GM12878 (cell line): ENCODE data around the gene LIM2. TPM values are rescaled to one million over a fixed set of nuclear protein-coding genes. Genes with fewer than 3 reads are reported as not detected.
A peak's percentile ranks its signal among the peaks of the same experiment; 100 is the strongest.

ENCODE experiments used
- ATAC-seq: fragments of 200-7000 bp; cut with Tn5 transposase; 3 replicates; pipeline ENCODE4 v1.9.1; 2020; ENCODE audit warnings: mild to moderate bottlenecking, moderate library complexity
- BruUV-seq: library from RNA; stranded (reverse); fragments of 400-500 nt; replicated peaks from 2 replicates; lab custom pipeline; 2021; lab: Mats Ljungman, UMichigan
- CTCF ChIA-PET: fragments of 300-600 bp; sonication (Branson Sonifier 250); formaldehyde crosslinking; extraction: SDS; loops from one replicate; lab custom pipeline; 2021; ENCODE audit warnings: inconsistent platforms; lab: Yijun Ruan, JAX
- POLR2A ChIA-PET: fragments of 350-600 bp; formaldehyde crosslinking; extraction: SDS; loops from one replicate; lab custom pipeline; 2021; ENCODE audit warnings: inconsistent platforms; lab: Charles Lee
- RAD21 ChIA-PET: fragments of 300-600 bp; sonication (Branson Sonifier 250); formaldehyde crosslinking; loops from one replicate; lab custom pipeline; 2023; ENCODE audit warnings: antibody characterized with exemption; ENCODE audit not compliant: unreplicated experiment; lab: Charles Lee
- SMC1A ChIA-PET: fragments of 300-600 bp; sonication (Branson Sonifier 250); formaldehyde crosslinking; loops from one replicate; lab custom pipeline; 2023; ENCODE audit not compliant: unreplicated experiment, uncharacterized antibody; lab: Charles Lee
- DNase-seq: peaks from one replicate; pipeline ENCODE4 v3.0.0-alpha.2; 2011; ENCODE audit warnings: low read depth, low spot score
- FAIRE-seq: peaks from 3 replicates; lab custom pipeline; 2011; peaks lifted over from hg19 to GRCh38; lab: Jason Lieb, UNC
- H2AFZ ChIP-seq: 2 replicates; pipeline ENCODE4 v1.6.0; 2011; ENCODE audit warnings: low read depth, low read length, control low read depth; ENCODE audit not compliant: control insufficient read depth
- H3K27ac ChIP-seq: 2 replicates; pipeline ENCODE4 v1.5.1; 2011; ENCODE audit warnings: control low read depth; ENCODE audit not compliant: control insufficient read depth, insufficient read depth
- H3K27me3 ChIP-seq, 2 experiments: replicated peaks in 1 of 2; 2 replicates each; pipeline versions ENCODE4 v1.6.0 to v1.6.1; 2011; ENCODE audit warnings: low read length in 1 of 2; ENCODE audit not compliant: control insufficient read depth in 2 of 2, insufficient read depth in 2 of 2
- H3K36me3 ChIP-seq, 2 experiments: 2 replicates each; pipeline ENCODE4 v1.5.1; 2011; ENCODE audit warnings: low read length in 1 of 2; ENCODE audit not compliant: control insufficient read depth in 2 of 2, insufficient read depth in 2 of 2
- H3K4me1 ChIP-seq: 2 replicates; pipeline ENCODE4 v1.6.1; 2011; ENCODE audit warnings: mild to moderate bottlenecking, low read length, moderate library complexity, mixed read lengths; ENCODE audit not compliant: control insufficient read depth, insufficient read depth
- H3K4me2 ChIP-seq: 2 replicates; pipeline ENCODE4 v1.6.0; 2011; ENCODE audit warnings: control low read depth; ENCODE audit not compliant: control insufficient read depth, insufficient read depth
- H3K4me3 ChIP-seq: fragments of 200-600 bp; sonication (generic); 2 replicates; pipeline ENCODE4 v1.5.1; 2016
- H3K79me2 ChIP-seq: 2 replicates; pipeline ENCODE4 v1.6.0; 2011; ENCODE audit warnings: low read length; ENCODE audit not compliant: control insufficient read depth, insufficient read depth
- H3K9ac ChIP-seq: 2 replicates; pipeline ENCODE4 v1.8.0; 2011; ENCODE audit warnings: low read length, control low read depth, mixed read lengths; ENCODE audit not compliant: control insufficient read depth, insufficient read depth
- H3K9me3 ChIP-seq: replicated peaks from 3 replicates; pipeline ENCODE4 v1.5.1; 2011; ENCODE audit warnings: mild to moderate bottlenecking, low read length; ENCODE audit not compliant: control insufficient read depth, insufficient read depth
- H4K20me1 ChIP-seq: 2 replicates; pipeline ENCODE4 v1.6.0; 2011; ENCODE audit not compliant: control insufficient read depth, insufficient read depth
- CEBPB ChIP-seq, 2 experiments: fragments of 150-350 bp in 1 of 2; IDR thresholded peaks; 2 replicates each; pipeline ENCODE4 v1.6.1; 2012 to 2014; ENCODE audit warnings: low read depth in 2 of 2, low read length in 2 of 2, borderline replicate concordance in 1 of 2, inconsistent platforms in 1 of 2
- EP300 ChIP-seq, 2 experiments: fragments of 150-350 bp in 1 of 2; IDR thresholded peaks; 2 replicates each; pipeline ENCODE4 v1.6.1; 2011 to 2012; ENCODE audit warnings: low read depth in 2 of 2, low read length in 2 of 2, borderline replicate concordance in 1 of 2, improper control_type of control experiment in 1 of 2, inconsistent platforms in 1 of 2; ENCODE audit not compliant: control insufficient read depth in 1 of 2
- GABPA ChIP-seq: IDR thresholded peaks from 2 replicates; pipeline ENCODE4 v1.6.1; 2014; ENCODE audit warnings: antibody characterized with exemption, low read depth, mild to moderate bottlenecking, inconsistent platforms
- NFYB ChIP-seq: IDR thresholded peaks from 2 replicates; pipeline ENCODE4 v1.6.1; 2011; ENCODE audit warnings: low read depth, mild to moderate bottlenecking, low read length, improper control_type of control experiment, moderate library complexity; ENCODE audit not compliant: insufficient read depth
- SMAD1 ChIP-seq: fragments of 450-650 bp; IDR thresholded peaks from 2 replicates; pipeline ENCODE4 v1.6.1; 2018; ENCODE audit warnings: mild to moderate bottlenecking, low read depth; ENCODE audit not compliant: partially characterized antibody
- ZNF217 ChIP-seq: fragments of 450-650 bp; IDR thresholded peaks from 2 replicates; pipeline ENCODE4 v1.6.1; 2017; ENCODE audit warnings: antibody characterized with exemption, mild to moderate bottlenecking
- WGBS: methylation state at CpG from one replicate; pipeline ENCODE4 v1.1.6; 2016; ENCODE audit warnings: low lambda C conversion rate; ENCODE audit not compliant: insufficient replicate concordance, insufficient coverage; ENCODE audit errors: missing lambda C conversion rate; 5-methylcytosine and 5-hydroxymethylcytosine counted together
- in situ Hi-C: fragments of 300-500 bp; cut with MboI; formaldehyde crosslinking; loops from 9 replicates; pipeline ENCODE4 v1.14.3; 2018; ENCODE audit warnings: mixed read lengths
- intact Hi-C: fragments of 100-400 bp; cut with micrococcal nuclease; formaldehyde crosslinking; loops from one replicate; pipeline ENCODE4 v1.14.2; 2022; ENCODE audit not compliant: unreplicated experiment
- polyA plus RNA-seq, 11 experiments: library from polyadenylated mRNA; depleted of rRNA in 4 of 11; unstranded in 6 of 11; stranded (reverse) in 5 of 11; fragments of >200 nt; fragmentation: Nextera tagmentation in 4 of 11; fragmentation: Illumina TruSeq in 1 of 11; extraction: Ambion mirVana in 4 of 11; extraction: Trizol in 1 of 11; gene quantifications; 1 replicate in 1 of 11; 2 replicates in 10 of 11; pipeline versions ENCODE4 v1.2.1 to v1.2.3, GENCODE V29; 2011 to 2016; ENCODE audit warnings: inconsistent platforms in 2 of 11, missing spikeins in 2 of 11, low read depth in 1 of 11
- total RNA-seq, 4 experiments: library from RNA; depleted of rRNA in 3 of 4; stranded (reverse); fragments of >200 nt in 3 of 4; fragmentation: Illumina TruSeq in 1 of 4; extraction: Trizol in 1 of 4; gene quantifications; 2 replicates each; pipeline versions ENCODE4 v1.2.1 to v1.2.3, GENCODE V29; 2013 to 2021
- TF ChIP-seq, protein P1 (sequence below): fragments of 450-650 bp; IDR thresholded peaks from 2 replicates; pipeline ENCODE4 v1.6.1; 2018; ENCODE audit warnings: mild to moderate bottlenecking, low read depth, moderate library complexity; ENCODE audit not compliant: partially characterized antibody
- TF ChIP-seq, protein P2 (sequence below): IDR thresholded peaks from 2 replicates; pipeline ENCODE4 v1.6.1; 2012; ENCODE audit warnings: low read depth, low read length, improper control_type of control experiment
- TF ChIP-seq, protein P3 (sequence below): fragments of 450-650 bp; IDR thresholded peaks from 2 replicates; pipeline ENCODE4 v1.6.1; 2017; ENCODE audit warnings: mild to moderate bottlenecking, moderate library complexity
- TF ChIP-seq, protein P4 (sequence below): fragments of 450-650 bp; IDR thresholded peaks from 2 replicates; pipeline ENCODE4 v1.6.1; 2017; ENCODE audit warnings: mild to moderate bottlenecking, low read depth, inconsistent platforms; ENCODE audit not compliant: poor library complexity, severe bottlenecking

LIM2 gene
- total and polyA plus RNA-seq, 10 of the 15 experiments (the other 5 are each of a cell fraction or from before 2014, with no cell fraction given), result not detected

DNA sequence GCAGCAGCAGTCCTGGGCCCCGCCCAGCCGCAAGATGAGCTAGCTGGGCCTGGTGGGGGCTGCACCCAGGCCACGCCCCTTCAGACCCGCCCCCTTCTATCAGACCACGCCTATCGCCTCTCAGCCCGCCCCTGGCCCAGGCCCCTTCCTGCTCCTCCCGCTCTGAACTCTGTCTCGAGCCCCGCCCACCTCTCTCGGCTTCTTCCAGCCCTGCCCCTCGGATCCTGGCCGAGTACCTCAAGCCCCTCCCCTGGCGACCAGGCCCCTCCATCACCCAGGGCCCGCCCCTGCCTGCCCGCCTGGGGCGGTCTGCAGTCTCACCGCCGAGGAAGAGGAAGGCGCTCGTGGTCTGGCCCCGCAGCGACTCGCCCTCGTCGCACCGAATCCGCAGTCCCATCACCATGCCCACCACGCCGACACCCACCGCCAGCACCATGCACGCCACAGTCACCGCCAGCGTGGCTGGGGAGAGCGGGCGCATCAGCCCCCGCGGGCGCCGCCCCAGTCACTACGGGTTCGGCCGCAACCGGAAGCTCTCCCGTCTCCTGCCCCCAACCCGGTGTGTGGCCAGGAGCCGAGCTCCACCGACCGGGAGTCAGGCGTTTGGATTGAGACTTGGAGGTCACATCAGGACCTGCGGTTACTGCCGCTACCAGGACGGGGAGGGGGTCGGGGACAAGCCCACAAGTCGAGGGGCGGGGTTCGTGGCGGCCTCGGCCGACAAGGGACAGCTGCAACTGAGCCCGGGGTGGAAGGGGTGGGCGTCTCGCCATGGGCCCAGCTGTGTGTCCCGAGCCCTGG, 20.0 kb downstream of the LIM2 start:
- Histone ChIP-seq H3K9me3 (no peaks in the 10 kb centered on the region), H3K79me2 (peaks cover 18% of the 10 kb centered on the region), H3K36me3 (no peaks in the 10 kb centered on the region), H3K9ac (peak overlapping the region; percentile 80), H3K27ac (peak overlapping the region; percentile 56), H3K4me3 (peak overlapping the region; percentile 82), H2AFZ (peak overlapping the region; percentile 85), H3K4me1 (peaks cover 24% of the 10 kb centered on the region), H3K27me3 (no peaks in the 10 kb centered on the region), H3K4me2 (peak overlapping the region; percentile 89), H4K20me1 (no peaks in the 10 kb centered on the region)
- intact Hi-C loops (loop anchor here (1.0 to 2.0 kb wide), 2 partner anchors 27 to 29 kb away; no protein-coding TSS in a partner anchor), in situ Hi-C loops (loop anchor here (10.0 to 25.0 kb wide), 2 partner anchors 553 to 1030 kb away; partner anchors contain the start of gene KCNC3)
- ChIA-PET RAD21 (interaction anchor here (0.5 to 2.3 kb wide), 7 partner anchors 8 to 49 kb away, joined by 3 to 34 read pairs (median 6); partner anchors contain the start of gene SIGLEC10), SMC1A (interaction anchor here (0.6 to 1.9 kb wide), 5 partner anchors 8 to 50 kb away, joined by 3 to 10 read pairs (median 5); partner anchors contain the start of gene SIGLEC10), POLR2A (interaction anchor here (1.0 to 2.8 kb wide), 9 partner anchors 9 to 74 kb away, joined by 3 to 64 read pairs (median 7); partner anchors contain the start of genes C19orf84 and SIGLEC10), CTCF (interaction anchor here (0.6 to 2.4 kb wide), 8 partner anchors 8 to 73 kb away, joined by 3 to 12 read pairs (median 4); no protein-coding TSS in a partner anchor)
- DNase-seq (peak; percentile 96), ATAC-seq (peak; percentile 88), FAIRE-seq (peak; percentile 95)
- 1% methylated on average over 53 of the region's 64 CpGs for WGBS
- BruUV-seq, result TSS peak; percentile 91
- TF ChIP-seq, protein P1, sequence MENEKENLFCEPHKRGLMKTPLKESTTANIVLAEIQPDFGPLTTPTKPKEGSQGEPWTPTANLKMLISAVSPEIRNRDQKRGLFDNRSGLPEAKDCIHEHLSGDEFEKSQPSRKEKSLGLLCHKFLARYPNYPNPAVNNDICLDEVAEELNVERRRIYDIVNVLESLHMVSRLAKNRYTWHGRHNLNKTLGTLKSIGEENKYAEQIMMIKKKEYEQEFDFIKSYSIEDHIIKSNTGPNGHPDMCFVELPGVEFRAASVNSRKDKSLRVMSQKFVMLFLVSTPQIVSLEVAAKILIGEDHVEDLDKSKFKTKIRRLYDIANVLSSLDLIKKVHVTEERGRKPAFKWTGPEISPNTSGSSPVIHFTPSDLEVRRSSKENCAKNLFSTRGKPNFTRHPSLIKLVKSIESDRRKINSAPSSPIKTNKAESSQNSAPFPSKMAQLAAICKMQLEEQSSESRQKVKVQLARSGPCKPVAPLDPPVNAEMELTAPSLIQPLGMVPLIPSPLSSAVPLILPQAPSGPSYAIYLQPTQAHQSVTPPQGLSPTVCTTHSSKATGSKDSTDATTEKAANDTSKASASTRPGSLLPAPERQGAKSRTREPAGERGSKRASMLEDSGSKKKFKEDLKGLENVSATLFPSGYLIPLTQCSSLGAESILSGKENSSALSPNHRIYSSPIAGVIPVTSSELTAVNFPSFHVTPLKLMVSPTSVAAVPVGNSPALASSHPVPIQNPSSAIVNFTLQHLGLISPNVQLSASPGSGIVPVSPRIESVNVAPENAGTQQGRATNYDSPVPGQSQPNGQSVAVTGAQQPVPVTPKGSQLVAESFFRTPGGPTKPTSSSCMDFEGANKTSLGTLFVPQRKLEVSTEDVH, result no peak
- TF ChIP-seq EP300 (IDR thresholded peaks at IDR 0.05; ENCODE audit: borderline replicate concordance in 1 of 2, control insufficient read depth in 1 of 2, low read depth in 2 of 2, low read length in 2 of 2) (no peak), SMAD1 (no peak), CEBPB (IDR thresholded peaks at IDR 0.05; ENCODE audit: borderline replicate concordance in 1 of 2, low read depth in 2 of 2, low read length in 2 of 2) (no peak), NFYB (peak; percentile 65; the same call in 1 of the 2 replicates), ZNF217 (no peak), GABPA (no peak)
- TF ChIP-seq, protein P2, sequence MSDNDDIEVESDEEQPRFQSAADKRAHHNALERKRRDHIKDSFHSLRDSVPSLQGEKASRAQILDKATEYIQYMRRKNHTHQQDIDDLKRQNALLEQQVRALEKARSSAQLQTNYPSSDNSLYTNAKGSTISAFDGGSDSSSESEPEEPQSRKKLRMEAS, result peak; percentile 20; the same call in 1 of the 2 replicates
- TF ChIP-seq, protein P3, sequence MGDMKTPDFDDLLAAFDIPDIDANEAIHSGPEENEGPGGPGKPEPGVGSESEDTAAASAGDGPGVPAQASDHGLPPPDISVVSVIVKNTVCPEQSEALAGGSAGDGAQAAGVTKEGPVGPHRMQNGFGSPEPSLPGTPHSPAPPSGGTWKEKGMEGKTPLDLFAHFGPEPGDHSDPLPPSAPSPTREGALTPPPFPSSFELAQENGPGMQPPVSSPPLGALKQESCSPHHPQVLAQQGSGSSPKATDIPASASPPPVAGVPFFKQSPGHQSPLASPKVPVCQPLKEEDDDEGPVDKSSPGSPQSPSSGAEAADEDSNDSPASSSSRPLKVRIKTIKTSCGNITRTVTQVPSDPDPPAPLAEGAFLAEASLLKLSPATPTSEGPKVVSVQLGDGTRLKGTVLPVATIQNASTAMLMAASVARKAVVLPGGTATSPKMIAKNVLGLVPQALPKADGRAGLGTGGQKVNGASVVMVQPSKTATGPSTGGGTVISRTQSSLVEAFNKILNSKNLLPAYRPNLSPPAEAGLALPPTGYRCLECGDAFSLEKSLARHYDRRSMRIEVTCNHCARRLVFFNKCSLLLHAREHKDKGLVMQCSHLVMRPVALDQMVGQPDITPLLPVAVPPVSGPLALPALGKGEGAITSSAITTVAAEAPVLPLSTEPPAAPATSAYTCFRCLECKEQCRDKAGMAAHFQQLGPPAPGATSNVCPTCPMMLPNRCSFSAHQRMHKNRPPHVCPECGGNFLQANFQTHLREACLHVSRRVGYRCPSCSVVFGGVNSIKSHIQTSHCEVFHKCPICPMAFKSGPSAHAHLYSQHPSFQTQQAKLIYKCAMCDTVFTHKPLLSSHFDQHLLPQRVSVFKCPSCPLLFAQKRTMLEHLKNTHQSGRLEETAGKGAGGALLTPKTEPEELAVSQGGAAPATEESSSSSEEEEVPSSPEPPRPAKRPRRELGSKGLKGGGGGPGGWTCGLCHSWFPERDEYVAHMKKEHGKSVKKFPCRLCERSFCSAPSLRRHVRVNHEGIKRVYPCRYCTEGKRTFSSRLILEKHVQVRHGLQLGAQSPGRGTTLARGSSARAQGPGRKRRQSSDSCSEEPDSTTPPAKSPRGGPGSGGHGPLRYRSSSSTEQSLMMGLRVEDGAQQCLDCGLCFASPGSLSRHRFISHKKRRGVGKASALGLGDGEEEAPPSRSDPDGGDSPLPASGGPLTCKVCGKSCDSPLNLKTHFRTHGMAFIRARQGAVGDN, result no peak
- TF ChIP-seq, protein P4, sequence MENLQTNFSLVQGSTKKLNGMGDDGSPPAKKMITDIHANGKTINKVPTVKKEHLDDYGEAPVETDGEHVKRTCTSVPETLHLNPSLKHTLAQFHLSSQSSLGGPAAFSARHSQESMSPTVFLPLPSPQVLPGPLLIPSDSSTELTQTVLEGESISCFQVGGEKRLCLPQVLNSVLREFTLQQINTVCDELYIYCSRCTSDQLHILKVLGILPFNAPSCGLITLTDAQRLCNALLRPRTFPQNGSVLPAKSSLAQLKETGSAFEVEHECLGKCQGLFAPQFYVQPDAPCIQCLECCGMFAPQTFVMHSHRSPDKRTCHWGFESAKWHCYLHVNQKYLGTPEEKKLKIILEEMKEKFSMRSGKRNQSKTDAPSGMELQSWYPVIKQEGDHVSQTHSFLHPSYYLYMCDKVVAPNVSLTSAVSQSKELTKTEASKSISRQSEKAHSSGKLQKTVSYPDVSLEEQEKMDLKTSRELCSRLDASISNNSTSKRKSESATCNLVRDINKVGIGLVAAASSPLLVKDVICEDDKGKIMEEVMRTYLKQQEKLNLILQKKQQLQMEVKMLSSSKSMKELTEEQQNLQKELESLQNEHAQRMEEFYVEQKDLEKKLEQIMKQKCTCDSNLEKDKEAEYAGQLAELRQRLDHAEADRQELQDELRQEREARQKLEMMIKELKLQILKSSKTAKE, result no peak
